HG02852 (cell line): ENCODE data around the gene ART5.
"Not testable (repeated sequence)": the region's sequence is repeated elsewhere in the genome, so short reads cannot be mapped to it uniquely, and the experiment has no call there.

ENCODE experiments used
- ATAC-seq: cut with Tn5 transposase; IDR thresholded peaks from one replicate; pipeline ENCODE4 v1.9.1; 2021; ENCODE audit warnings: mild to moderate bottlenecking, moderate library complexity; ENCODE audit not compliant: unreplicated experiment

ART5 gene

GRCh38 chr11:3659595-3660515 lies 18.1 kb upstream of the ART5 start:
- no peak for ATAC-seq

GRCh38 chr11:3658252-3658651 lies 16.5 kb upstream of the ART5 start:
- ATAC-seq = no peak

- not testable (repeated sequence) for ATAC-seq
These were observed 15.5 kb upstream of the ART5 start for GRCh38 chr11:3657331-3657730.

GRCh38 chr11:3655547-3655946 lies 13.8 kb upstream of the ART5 start:
- ATAC-seq = no peak

GRCh38 chr11:3652514-3652913 lies 10.7 kb upstream of the ART5 start:
- not testable (repeated sequence) for ATAC-seq

GRCh38 chr11:3649374-3649773 lies 7.6 kb upstream of the ART5 start:
- not testable (repeated sequence) for ATAC-seq

- not testable (repeated sequence) for ATAC-seq
These were observed 7.1 kb upstream of the ART5 start for GRCh38 chr11:3648843-3649242.

- ATAC-seq = no peak
These were observed 3.8 kb upstream of the ART5 start for GRCh38 chr11:3645552-3645951.

- ATAC-seq = no peak
These were observed 3.0 kb upstream of the ART5 start, which contains the start of gene ART1 for GRCh38 chr11:3644817-3645235. Gene ART1, plus strand, starts transcription at chr11:3645128. Its CDS starts 14,086 bp downstream, at chr11:3659214.

- ATAC-seq = not testable (repeated sequence)
These were observed 1.3 kb upstream of the ART5 start for GRCh38 chr11:3643102-3643546.

- ATAC-seq = no peak
These were observed 519 bp upstream of the ART5 start for GRCh38 chr11:3642071-3642951.

GRCh38 chr11:3641191-3641590 lies 601 bp downstream of the ART5 start:
- no peak for ATAC-seq

GRCh38 chr11:3639841-3640240 lies 2.0 kb downstream of the ART5 start:
- ATAC-seq = no peak

GRCh38 chr11:3638513-3638912 lies 3.3 kb downstream of the ART5 start:
- ATAC-seq = no peak

- ATAC-seq = no peak
These were observed 4.6 kb downstream of the ART5 start for GRCh38 chr11:3637201-3637600.

- no peak for ATAC-seq
These were observed 6.0 kb downstream of the ART5 start for GRCh38 chr11:3635641-3636375.

- no peak for ATAC-seq
These were observed 9.6 kb downstream of the ART5 start for GRCh38 chr11:3632070-3632660.

GRCh38 chr11:3631331-3631730 lies 10.5 kb downstream of the ART5 start:
- no peak for ATAC-seq

GRCh38 chr11:3627291-3627690 lies 14.5 kb downstream of the ART5 start:
- ATAC-seq = no peak

- no peak for ATAC-seq
These were observed 15.4 kb downstream of the ART5 start for GRCh38 chr11:3626250-3626960.
